IPS-18a (cell line): ENCODE results near the gene ARHGDIG.

Experiments
- H3K27ac ChIP-seq: one replicate; pipeline ENCODE4 v1.5.1; 2013; ENCODE audit warnings: low read length
- H3K27me3 ChIP-seq: one replicate; pipeline ENCODE4 v1.6.1; 2013; ENCODE audit warnings: mild to moderate bottlenecking, low read length; ENCODE audit not compliant: control insufficient read depth, insufficient read depth
- H3K36me3 ChIP-seq: one replicate; pipeline ENCODE4 v1.6.1; 2013; ENCODE audit warnings: low read depth, low read length; ENCODE audit not compliant: control insufficient read depth
- H3K4me1 ChIP-seq: one replicate; pipeline ENCODE4 v1.6.1; 2013; ENCODE audit warnings: low read depth, low read length; ENCODE audit not compliant: control insufficient read depth
- H3K4me3 ChIP-seq: one replicate; pipeline ENCODE4 v1.5.1; 2013; ENCODE audit warnings: low read length
- H3K9ac ChIP-seq: one replicate; pipeline ENCODE4 v1.6.1; 2013; ENCODE audit warnings: mild to moderate bottlenecking, low read length, moderate library complexity
- H3K9me3 ChIP-seq: one replicate; pipeline ENCODE4 v1.6.1; 2013; ENCODE audit warnings: low read depth, low read length; ENCODE audit not compliant: control insufficient read depth

Gene ARHGDIG

DNA sequence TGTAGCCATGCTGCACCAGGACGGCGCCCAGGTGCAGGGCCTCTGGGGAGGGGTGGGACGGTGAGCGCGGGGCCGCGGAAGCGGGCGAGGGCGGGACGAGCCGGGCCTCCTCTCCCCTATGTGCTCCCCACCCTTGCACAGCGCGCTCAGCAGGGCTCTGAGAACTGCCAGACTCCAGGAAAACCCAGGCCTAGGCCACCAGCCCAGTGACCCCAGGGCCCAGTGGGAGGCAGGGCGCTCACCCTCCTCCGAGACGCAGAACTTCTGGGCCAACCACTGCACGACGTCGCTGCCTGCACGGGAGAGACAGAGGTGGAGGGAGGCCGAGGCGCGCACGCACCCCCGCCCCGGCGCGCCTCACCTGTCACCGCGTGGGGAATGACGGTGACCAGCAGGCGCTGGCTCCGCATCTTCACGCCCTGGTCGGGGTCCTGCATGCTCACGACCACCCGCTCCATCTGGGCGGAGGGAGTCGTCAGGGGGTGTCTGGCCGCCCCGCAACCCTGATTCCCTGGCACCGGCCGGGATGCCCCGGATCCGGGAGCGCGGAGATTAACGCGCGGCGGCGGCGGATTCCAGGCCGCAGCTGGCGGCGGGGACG is 5.2 kb upstream of the ARHGDIG start:
- no peaks in the 10 kb centered on the region for H3K9me3 ChIP-seq
- H3K4me3 ChIP-seq: peak overlapping the region; percentile 53
- no peaks in the 10 kb centered on the region for H3K36me3 ChIP-seq
- H3K27ac ChIP-seq: no peak overlapping the region
- H3K4me1 ChIP-seq: no peaks in the 10 kb centered on the region
- no peak overlapping the region for H3K9ac ChIP-seq
- H3K27me3 ChIP-seq: peaks cover 47% of the 10 kb centered on the region

DNA sequence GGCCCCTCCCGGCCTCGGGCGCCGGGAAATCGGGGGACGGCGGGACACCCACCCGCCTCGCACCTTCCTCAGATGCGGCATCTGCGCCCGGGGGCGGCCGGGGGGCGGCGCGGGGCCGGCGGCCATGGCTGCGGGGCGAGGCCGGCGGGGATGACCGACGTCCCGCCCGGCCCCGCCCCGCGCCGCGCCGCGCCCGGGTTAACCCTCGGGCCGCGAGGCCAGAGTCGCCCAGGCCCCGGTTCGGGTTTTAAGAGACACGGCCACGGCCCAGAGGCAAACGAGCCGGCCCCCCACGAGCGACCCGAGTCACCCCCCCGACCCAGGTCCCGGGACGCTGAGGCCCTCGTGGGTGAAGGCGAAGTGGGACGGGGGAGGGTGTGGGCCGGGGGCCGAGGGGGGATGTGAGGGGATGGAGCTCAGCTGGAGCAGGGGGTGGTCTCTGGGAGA is 4.6 kb upstream of the ARHGDIG start, which contains the start of gene RGS11:
RGS11 (minus strand) TSS at position 159 of the 447 bp plus-strand sequence; CDS start at position 126, 33 bp downstream.
- no peaks in the 10 kb centered on the region for H3K4me1 ChIP-seq
- H3K4me3 ChIP-seq: peak within 1 kb of the TSS; percentile 53
- H3K36me3 ChIP-seq: no peaks in the 10 kb centered on the region
- peaks cover 49% of the 10 kb centered on the region for H3K27me3 ChIP-seq
- H3K27ac ChIP-seq: no peak within 1 kb of the TSS
- H3K9ac ChIP-seq: no peak within 1 kb of the TSS
- H3K9me3 ChIP-seq: no peaks in the 10 kb centered on the region

GRCh38 chr16:276426-277077 is 3.8 kb upstream of the ARHGDIG start:
- Histone ChIP-seq H3K36me3 (no peaks in the 10 kb centered on the region), H3K9ac (no peak overlapping the region), H3K4me3 (no peak overlapping the region), H3K27me3 (peaks cover 57% of the 10 kb centered on the region), H3K9me3 (no peaks in the 10 kb centered on the region), H3K27ac (no peak overlapping the region), H3K4me1 (no peaks in the 10 kb centered on the region)

DNA sequence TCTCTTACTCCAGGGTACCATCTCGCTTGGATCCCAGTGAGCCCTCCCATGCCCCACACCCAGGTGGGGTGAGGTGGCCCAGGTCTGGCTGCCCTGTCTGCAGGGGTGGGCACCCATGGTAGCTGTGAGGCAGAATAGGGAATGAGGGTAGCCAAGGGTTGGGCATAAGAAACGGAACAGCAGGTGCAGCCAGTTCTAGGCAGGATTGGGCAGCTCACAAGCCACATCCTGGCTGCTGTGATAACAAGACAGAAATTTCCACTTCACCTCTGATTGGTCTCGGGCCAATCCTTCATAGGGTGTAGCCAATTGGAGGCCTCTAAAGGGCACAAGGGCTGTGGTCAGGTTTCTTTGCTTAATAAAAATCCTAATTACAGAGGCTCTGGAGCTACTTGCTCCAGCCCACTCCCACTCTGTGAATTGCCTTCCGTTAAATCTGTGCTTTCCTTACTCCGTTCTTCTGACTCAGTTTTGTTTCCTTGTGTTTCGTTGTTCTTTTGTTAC is 1.5 kb upstream of the ARHGDIG start:
- no peaks in the 10 kb centered on the region for H3K36me3 ChIP-seq
- H3K9me3 ChIP-seq: no peaks in the 10 kb centered on the region
- H3K27me3 ChIP-seq: peaks cover 63% of the 10 kb centered on the region
- H3K27ac ChIP-seq: no peak overlapping the region
- H3K9ac ChIP-seq: no peak overlapping the region
- H3K4me1 ChIP-seq: no peaks in the 10 kb centered on the region
- no peak overlapping the region for H3K4me3 ChIP-seq

- Histone ChIP-seq H3K27me3 (peaks cover 58% of the 10 kb centered on the region), H3K36me3 (no peaks in the 10 kb centered on the region), H3K4me3 (no peak overlapping the region), H3K27ac (no peak overlapping the region), H3K4me1 (no peaks in the 10 kb centered on the region), H3K9ac (no peak overlapping the region), H3K9me3 (no peaks in the 10 kb centered on the region)
Measured at GRCh38 chr16:279531-279930, 860 bp upstream of the ARHGDIG start.

DNA sequence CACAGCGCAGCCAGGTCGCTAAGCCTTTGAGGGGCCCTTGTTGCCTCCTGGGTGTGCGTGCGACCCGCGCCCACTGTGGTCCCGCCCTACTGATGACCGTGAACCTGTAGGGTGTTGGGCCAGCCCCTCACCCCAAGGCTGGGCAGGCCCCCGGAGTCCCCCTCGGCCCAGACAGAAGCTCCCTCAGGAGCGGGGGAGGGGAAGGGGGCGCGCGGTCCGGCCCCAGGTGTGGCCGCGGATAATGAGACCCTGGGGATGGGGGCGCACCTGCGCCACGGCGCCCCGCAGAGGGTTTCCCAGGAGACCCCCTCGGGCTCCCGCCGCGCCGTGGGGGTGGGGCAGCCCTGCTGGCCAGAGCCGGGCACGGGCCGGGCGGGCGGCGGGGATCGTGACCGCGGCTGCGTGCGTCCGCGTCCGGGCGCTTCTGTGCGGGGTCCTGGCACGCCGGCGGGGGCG is 358 bp upstream of the ARHGDIG start:
- no peak overlapping the region for H3K9ac ChIP-seq
- peak overlapping the region; percentile 30 for H3K4me3 ChIP-seq
- no peaks in the 10 kb centered on the region for H3K4me1 ChIP-seq
- no peaks in the 10 kb centered on the region for H3K9me3 ChIP-seq
- H3K27me3 ChIP-seq: peaks cover 53% of the 10 kb centered on the region
- no peak overlapping the region for H3K27ac ChIP-seq
- no peaks in the 10 kb centered on the region for H3K36me3 ChIP-seq

- H3K9me3 ChIP-seq: no peaks in the 10 kb centered on the region
- H3K4me3 ChIP-seq: peak overlapping the region; percentile 33
- H3K36me3 ChIP-seq: no peaks in the 10 kb centered on the region
- no peak overlapping the region for H3K9ac ChIP-seq
- H3K4me1 ChIP-seq: no peaks in the 10 kb centered on the region
- H3K27ac ChIP-seq: no peak overlapping the region
- peaks cover 45% of the 10 kb centered on the region for H3K27me3 ChIP-seq
Measured at GRCh38 chr16:280991-281659, 734 bp downstream of the ARHGDIG start.

- Histone ChIP-seq H3K9ac (no peak overlapping the region), H3K27ac (no peak overlapping the region), H3K36me3 (no peaks in the 10 kb centered on the region), H3K27me3 (peaks cover 39% of the 10 kb centered on the region), H3K9me3 (no peaks in the 10 kb centered on the region), H3K4me3 (no peak overlapping the region), H3K4me1 (no peaks in the 10 kb centered on the region)
Measured at GRCh38 chr16:281660-282255, 1.4 kb downstream of the ARHGDIG start.

DNA sequence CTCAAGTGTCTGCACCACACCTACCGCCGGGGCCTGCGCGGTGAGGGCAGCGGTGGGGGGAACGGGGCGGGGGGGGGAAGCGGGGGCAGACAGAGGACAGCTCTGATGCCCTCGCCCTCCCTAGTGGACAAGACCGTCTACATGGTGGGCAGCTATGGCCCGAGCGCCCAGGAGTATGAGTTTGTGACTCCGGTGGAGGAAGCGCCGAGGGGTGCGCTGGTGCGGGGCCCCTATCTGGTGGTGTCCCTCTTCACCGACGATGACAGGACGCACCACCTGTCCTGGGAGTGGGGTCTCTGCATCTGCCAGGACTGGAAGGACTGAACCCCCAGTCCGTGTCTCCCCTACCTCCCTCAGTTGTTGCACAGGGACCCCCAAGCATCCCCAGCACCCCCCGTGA is 2.1 kb downstream of the ARHGDIG start:
- Histone ChIP-seq H3K36me3 (no peaks in the 10 kb centered on the region), H3K4me3 (no peak overlapping the region), H3K4me1 (no peaks in the 10 kb centered on the region), H3K9me3 (no peaks in the 10 kb centered on the region), H3K9ac (no peak overlapping the region), H3K27ac (no peak overlapping the region), H3K27me3 (peaks cover 35% of the 10 kb centered on the region)

DNA sequence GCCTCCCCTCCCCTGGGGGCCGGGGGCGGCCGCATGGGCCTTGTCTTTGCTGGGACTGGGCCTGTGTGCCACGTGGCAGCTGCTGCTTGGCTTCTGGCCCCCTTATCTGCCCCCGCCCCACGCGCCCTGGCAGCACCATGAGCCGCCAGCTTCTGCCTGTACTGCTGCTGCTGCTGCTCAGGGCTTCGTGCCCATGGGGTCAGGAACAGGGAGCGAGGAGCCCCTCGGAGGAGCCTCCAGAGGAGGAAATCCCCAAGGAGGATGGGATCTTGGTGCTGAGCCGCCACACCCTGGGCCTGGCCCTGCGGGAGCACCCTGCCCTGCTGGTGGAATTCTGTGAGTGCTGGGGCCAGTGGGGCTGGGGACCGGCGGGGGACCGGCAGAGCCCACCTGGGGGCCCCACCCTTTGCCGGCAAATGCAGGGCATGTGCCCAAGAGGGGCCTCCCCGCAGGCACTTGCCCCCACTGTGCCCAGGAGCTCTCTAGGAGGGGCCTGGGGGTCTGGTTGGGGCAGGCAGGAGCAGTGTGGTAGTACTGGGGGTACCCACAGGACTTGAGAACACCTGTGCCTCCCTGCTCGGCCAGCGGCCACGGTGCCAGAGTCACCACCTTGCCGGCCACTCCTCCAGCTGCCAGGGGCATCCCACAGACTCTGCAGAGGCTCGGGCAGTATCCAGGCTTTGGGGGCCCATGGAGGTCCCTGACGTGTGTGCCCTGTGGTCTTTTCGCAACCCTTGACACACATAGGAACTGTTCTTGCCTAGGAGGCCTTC is 2.8 kb downstream of the ARHGDIG start, which contains the start of gene PDIA2:
PDIA2 (plus strand) TSS at position 132 of the 773 bp plus-strand sequence; CDS start at position 138, 6 bp downstream.
- Histone ChIP-seq H3K9me3 (no peaks in the 10 kb centered on the region), H3K4me3 (no peak within 1 kb of the TSS), H3K27ac (no peak within 1 kb of the TSS), H3K27me3 (peaks cover 34% of the 10 kb centered on the region), H3K9ac (no peak within 1 kb of the TSS), H3K36me3 (peaks cover 6% of the 10 kb centered on the region), H3K4me1 (no peaks in the 10 kb centered on the region)
